Astrocyte of the cerebellum (primary cell): Measurements from ENCODE around the gene DDX17.

Experiments used
- DNase-seq: peaks from one replicate; pipeline ENCODE4 v3.0.0-alpha.2; 2011; ENCODE audit warnings: low read depth
- H3K4me3 ChIP-seq: 2 replicates; pipeline ENCODE4 v1.5.1; 2011; ENCODE audit warnings: mild to moderate bottlenecking, low read depth, low read length, moderate library complexity
- in situ Hi-C: cut with HindIII; loops from 2 replicates; pipeline ENCODE4 v1.10.0; 2017; ENCODE audit warnings: low sequenced_read_pairs
- TF ChIP-seq, protein P1 (sequence below): IDR thresholded peaks from 2 replicates; pipeline ENCODE4 v1.5.1; 2012; ENCODE audit warnings: low read length, low read depth, moderate library complexity, mild to moderate bottlenecking; ENCODE audit errors: missing control alignments

The DDX17 gene

GRCh38 chr22:38451864-38452263 lies 54.2 kb downstream of the DDX17 start:
- in situ Hi-C loops, result no loop called here
- TF ChIP-seq, protein P1, sequence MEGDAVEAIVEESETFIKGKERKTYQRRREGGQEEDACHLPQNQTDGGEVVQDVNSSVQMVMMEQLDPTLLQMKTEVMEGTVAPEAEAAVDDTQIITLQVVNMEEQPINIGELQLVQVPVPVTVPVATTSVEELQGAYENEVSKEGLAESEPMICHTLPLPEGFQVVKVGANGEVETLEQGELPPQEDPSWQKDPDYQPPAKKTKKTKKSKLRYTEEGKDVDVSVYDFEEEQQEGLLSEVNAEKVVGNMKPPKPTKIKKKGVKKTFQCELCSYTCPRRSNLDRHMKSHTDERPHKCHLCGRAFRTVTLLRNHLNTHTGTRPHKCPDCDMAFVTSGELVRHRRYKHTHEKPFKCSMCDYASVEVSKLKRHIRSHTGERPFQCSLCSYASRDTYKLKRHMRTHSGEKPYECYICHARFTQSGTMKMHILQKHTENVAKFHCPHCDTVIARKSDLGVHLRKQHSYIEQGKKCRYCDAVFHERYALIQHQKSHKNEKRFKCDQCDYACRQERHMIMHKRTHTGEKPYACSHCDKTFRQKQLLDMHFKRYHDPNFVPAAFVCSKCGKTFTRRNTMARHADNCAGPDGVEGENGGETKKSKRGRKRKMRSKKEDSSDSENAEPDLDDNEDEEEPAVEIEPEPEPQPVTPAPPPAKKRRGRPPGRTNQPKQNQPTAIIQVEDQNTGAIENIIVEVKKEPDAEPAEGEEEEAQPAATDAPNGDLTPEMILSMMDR, result no peak
- no peak for DNase-seq
- no peak overlapping the region for H3K4me3 ChIP-seq

DNA sequence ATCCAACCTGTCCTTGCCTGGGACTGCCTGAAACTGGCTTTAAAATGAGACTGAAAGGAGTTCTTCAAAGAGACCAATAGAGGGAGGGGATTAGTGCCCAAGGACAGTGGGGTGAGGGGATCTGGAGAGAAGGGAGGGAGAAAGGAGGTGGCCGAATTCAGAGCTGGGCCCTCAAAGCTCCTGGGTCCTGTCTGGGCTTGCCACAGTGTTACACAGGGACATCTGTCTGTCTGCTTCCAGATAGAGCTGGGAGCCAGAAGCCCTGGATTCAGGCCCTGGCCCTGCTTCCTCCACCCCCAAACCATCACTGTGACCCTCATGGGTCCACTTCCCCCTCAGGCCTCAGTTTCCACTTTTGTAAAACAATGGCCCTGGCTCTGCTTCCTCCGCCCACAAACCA lies 54.7 kb downstream of the DDX17 start:
- DNase-seq, result no peak
- no peak overlapping the region for H3K4me3 ChIP-seq
- TF ChIP-seq, protein P1, result no peak
- in situ Hi-C loops, result no loop called here

GRCh38 chr22:38450234-38450797 lies 55.8 kb downstream of the DDX17 start:
- H3K4me3 ChIP-seq, result no peak overlapping the region
- TF ChIP-seq, protein P1, result no peak
- no peak for DNase-seq
- in situ Hi-C loops, result no loop called here

DNA sequence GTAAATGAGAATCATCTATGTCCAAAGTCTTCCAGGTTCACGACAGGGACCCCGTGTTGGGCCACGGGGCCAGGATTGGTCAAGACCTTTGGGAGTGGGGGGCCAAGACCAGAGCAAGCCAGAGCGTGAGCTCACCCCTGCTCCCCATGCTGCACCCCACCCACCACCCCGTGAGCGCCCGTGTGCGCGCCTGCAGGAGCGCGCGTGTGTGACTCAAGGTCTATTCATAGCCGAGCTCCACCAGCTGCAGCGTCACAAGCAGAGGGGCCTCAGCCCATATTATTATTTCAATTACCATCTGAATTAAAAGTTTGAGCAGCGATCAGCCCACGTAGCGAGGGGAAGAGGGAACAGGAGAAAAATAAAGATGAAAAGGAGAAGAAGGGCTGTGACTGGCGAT lies 56.3 kb downstream of the DDX17 start:
- no peak for DNase-seq
- TF ChIP-seq, protein P1, result no peak
- H3K4me3 ChIP-seq, result no peak overlapping the region
- in situ Hi-C loops, result no loop called here

- TF ChIP-seq, protein P1, result no peak
- in situ Hi-C loops, result no loop called here
- H3K4me3 ChIP-seq, result no peak overlapping the region
- no peak for DNase-seq
Measured at GRCh38 chr22:38448945-38449745, 57.0 kb downstream of the DDX17 start.

GRCh38 chr22:38446018-38446601 lies 60.0 kb downstream of the DDX17 start:
- no peak for DNase-seq
- in situ Hi-C loops, result no loop called here
- no peak overlapping the region for H3K4me3 ChIP-seq
- TF ChIP-seq, protein P1, result no peak
